Measurements from ENCODE around the gene LHFPL6.

LHFPL6 gene

DNA sequence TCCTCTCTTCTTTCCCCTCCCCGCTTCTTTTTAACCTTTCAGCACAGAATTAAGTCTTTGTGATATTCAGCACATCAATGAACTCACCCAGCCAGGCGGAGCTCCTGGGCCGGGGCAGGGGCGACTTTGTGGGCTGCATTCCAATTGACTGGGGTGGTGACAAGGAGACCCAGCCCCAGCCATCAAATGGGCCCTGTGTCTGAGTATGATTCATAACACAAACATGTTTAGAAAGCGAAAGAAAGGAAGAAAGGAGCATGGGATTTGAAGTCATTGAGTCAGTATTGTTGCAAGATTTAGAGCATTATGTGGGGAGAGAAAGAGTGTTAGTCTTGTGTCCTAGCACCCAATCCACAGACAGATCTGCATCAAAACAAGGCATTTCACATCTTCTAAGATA, 185.3 kb downstream of the LHFPL6 start:
- no peak for DNase-seq (ENCODE audit: low read depth in 2 of 3, low spot score in 2 of 3)

DNA sequence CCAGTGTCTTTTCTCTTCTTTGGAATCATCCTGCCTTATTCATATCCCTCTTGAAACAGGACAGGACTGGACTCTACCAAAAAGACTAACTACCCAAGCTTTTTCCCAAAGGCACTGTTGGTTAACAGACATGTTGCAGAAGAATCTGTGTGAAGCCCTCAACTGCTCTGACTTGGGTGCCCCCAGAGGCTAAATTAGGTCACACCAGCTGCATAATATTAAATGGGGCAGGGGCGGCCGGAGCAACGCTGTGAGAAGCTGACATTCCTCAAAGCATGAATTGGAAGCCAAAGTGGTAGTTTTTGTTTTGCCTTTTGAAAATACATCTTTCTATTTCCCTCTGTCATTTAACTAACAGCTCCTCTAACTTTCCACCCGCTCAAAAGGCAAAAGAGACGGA, 185.9 kb downstream of the LHFPL6 start:
- no peak for DNase-seq (ENCODE audit: low read depth in 2 of 3, low spot score in 2 of 3)

DNA sequence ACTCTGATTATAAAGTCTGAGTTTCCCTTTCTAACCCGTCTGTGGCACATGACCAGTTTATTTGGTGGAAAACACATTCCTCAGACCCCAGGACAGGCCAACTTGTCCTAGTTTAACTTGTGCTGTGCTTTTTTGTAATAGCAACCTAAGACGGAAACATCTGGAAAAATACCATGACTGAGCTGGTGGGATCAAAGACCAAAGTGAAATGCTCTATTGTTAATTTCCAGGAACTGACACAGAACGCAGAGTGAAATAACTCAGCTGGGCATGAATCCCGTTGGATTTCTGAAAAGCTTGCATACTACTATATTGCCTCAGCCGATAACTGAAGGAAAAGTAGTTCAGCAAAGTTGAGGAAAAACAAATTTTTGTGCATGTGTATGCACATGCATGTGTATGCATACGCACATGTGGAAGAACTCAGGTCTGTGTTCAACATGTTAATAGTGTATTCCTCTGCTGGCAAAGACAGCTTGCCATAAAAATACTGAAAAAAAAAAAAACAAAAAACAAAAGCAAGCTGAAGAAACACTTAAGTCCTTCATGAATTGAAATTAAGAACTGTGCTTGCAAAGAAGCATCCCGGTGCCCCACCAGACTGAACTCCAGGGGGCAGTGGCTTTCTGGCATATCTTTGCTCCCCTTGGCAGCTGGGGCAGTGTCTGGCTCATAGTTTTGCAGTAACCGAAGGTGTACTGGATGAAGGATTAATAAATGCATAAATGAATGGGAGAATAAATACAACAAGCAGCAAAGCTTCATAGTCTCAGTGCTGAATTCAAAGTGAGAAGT, 187.8 kb downstream of the LHFPL6 start:
- DNase-seq (ENCODE audit: low read depth in 2 of 3, low spot score in 2 of 3): no peak

DNA sequence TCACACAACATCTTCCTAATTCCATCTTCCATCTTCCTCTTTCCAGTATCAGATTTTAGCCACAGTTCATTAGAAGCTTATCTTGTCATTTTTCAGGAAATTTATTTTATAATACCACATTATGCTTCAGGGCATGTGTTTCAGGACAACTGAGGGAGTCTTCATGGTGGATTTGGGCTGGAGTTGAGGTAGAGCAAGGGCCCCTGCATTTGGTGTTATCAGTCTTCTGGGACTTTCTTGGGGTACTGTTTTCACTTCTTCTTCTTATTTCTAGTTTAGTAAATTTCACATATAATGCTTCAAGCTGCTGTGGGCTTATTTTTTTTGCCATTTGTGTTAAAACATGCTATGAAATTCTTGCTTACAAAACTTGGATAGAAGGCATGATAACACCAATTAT, 188.7 kb downstream of the LHFPL6 start:
- no peak for DNase-seq (ENCODE audit: low read depth in 2 of 3, low spot score in 2 of 3)

DNA sequence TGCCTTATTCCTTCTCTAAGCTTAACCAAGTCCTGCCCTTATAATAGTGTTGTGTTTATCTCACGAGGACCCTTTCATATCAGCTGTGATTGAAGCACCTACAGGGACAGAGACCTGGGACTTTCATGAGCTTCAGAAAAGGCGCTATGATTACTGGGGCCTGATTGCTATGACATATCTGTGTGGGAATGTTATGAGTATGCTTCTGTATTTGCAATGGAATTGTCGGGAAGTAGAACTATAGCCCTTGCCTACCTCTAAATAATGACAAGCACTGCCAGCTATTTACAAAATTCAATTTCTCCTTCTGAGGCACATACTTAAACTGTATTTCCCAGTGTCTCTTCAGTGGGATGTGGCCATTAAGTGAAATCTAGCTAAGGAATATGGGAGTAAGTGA, 191.5 kb downstream of the LHFPL6 start:
- no peak for DNase-seq (ENCODE audit: low read depth in 2 of 3, low spot score in 2 of 3)

DNA sequence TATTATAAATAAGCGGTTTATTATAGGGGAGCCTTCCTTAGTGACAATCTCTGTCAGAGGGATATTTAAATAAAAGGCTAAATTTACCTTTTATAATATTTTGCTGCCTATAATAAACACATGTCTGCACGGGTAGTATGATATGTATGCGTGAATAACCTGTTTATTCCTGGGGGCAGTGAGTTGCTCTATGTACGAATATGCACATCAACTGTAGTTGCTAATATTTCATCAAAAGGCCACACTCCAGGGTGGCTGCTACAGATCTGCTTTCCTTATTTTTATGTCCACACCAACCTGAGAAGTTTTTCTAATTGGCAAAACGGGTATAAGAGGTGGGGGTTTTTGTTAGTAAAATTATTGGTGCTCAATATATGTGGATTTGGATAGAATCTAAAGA, 192.0 kb downstream of the LHFPL6 start:
- no peak for DNase-seq (ENCODE audit: low read depth in 2 of 3, low spot score in 2 of 3)

DNA sequence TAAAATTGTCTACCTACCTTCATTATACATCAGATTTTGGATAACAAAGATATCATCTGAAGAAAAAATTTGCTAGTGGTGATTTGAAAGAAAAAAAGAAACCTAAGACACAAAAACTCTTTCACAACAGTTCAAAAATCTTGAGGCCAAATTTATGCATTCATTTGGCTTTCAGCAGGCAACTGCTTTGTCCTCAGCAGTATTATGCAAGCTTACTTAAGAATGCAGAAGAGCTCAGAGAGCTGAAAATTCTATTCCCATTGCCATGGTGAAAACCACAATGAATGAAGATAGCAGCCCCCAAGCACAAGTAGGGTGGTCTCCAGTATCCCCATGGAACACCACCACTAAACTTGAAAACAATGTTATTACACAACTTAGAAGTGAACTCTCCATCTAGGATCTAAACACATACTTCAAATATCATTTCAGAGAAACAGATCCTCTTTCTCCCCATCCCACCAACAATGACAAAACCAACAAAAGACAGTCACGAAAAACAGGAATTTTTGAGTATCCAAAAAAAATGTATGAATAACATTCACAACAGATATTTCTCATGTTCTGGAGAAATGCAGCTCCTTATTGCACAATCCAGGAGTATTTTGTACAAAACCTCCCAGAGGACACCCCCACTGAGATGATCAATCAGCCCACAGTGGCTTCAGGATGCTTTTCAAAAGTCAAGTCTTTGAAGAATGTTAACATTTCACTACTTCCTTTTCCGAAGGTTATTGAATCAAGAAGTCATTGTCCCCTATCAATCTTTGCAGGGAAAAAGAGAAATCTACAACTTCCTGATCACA, 192.7 kb downstream of the LHFPL6 start:
- DNase-seq (ENCODE audit: low read depth in 2 of 3, low spot score in 2 of 3): no peak

DNA sequence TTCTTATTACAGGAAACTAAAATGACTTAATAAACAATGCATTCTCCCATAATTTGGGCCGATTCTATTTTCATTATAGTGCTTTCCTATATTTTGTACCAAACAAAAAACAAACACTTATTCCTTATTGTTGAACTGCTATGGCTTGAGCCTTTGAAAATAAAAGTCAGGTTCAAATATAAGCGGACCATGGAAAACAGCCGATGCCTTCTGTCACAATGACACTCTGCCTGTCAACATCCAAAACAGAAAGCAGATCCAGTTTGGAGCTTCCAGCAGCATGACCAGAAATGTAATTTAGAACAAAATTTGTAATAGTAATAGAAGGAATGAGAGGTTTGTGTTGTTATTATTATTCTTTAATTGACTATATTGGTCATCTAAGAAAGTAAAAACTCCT, 194.5 kb downstream of the LHFPL6 start:
- no peak for DNase-seq (ENCODE audit: low read depth in 2 of 3, low spot score in 2 of 3)

DNA sequence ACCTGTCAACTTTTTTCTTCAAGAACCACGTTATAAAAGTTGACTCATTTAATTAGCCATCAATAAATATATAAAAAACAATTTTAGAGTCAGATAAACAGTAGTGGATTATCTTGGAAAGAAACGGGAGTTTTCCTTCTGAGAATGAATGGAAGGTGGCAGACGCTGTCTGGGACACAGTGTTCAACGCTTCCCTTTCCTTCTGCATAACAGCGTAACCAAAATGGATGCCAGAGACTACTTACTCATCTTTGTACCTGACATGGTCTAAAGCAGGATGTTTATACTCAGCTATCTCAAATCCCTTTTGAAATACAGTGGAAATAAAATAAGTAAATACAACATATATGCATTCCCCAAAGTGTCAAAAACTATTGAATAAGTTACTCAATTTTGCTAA, 195.2 kb downstream of the LHFPL6 start:
- no peak for DNase-seq (ENCODE audit: low read depth in 2 of 3, low spot score in 2 of 3)

DNA sequence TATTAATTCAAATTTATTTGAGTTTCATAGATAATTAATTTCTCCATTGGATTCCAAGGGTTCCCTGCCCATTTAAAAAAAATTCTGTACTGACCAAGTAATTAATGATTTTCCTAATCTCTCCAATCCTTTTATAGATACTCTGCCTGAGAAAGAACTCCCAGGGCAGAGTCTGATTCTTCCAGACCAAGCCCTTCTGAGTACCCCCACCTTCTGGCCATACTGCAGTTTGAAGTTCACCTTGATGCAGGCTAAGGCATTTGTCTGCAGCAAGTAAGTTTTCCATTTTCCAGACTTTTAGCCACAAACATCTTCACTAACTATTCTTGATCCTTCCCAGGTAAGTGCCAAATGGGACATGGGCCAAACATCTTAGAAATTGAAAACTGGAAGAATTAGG, 195.9 kb downstream of the LHFPL6 start:
- DNase-seq (ENCODE audit: low read depth in 2 of 3, low spot score in 2 of 3): no peak

DNA sequence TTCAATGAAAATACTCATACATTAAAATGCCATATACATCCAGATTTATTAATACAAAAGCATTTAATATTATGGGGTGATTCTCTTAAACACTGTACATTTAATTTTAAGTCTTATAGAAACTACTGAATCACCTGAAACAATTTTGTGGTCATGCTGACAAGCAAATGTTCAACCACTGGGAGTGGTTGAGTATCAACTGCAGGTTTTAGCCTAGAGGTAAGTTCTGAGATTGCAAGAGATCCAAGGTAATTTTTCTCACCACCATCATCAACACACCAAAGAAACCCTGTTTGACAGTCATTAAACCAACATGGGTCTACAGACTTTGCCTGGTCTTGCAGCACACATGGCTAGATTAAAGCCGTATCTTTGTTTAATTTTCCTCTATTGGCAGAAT, 196.3 kb downstream of the LHFPL6 start:
- DNase-seq (ENCODE audit: low read depth in 2 of 3, low spot score in 2 of 3): no peak

DNA sequence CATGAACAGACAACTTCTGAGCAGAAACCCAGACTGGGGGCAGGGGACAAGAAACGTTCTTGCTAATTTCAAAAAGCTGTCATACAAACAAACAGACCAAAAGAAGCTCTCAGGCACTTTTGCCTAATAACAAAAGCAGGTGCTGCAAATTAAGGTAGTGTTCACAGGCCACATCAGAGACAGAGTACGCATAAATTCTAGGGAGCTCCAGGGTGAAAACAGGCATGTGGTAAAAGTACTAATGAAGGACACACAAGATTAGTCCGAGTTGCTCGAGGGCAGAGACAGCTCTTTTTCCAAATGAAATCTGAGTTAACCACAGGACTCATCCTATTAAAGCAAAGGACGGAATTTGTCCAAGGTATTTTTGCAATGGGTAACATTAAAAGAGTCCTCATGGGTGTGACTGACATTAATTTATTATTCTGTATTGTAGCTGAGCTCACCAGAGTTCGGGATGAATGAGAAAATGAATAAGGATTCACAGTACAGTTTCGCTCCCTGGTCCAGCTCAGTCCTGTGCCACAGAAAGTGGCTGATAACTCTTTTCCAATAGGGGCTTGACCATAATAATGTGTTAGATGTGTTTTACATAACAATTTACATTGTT, 197.3 kb downstream of the LHFPL6 start:
- no peak for DNase-seq (ENCODE audit: low read depth in 2 of 3, low spot score in 2 of 3)

DNA sequence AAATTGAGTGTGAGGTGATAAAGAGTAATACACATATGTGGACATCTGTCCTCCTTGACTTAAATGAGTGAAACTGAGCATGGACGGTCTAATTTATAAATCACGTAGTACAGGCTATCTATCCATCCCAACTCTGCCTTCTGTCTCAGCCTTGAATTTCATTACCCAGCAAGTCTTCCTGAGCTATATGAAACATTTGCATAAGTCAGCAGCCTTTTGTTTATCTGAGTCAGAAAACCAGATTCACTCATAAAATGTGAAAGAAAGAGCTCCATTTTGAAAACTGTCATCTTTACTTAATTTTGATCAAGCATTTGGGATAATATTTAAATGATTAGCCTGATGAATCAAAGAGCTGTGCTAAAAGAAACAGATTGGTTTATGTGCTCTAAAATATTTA, 197.9 kb downstream of the LHFPL6 start:
- no peak for DNase-seq (ENCODE audit: low read depth in 2 of 3, low spot score in 2 of 3)

DNA sequence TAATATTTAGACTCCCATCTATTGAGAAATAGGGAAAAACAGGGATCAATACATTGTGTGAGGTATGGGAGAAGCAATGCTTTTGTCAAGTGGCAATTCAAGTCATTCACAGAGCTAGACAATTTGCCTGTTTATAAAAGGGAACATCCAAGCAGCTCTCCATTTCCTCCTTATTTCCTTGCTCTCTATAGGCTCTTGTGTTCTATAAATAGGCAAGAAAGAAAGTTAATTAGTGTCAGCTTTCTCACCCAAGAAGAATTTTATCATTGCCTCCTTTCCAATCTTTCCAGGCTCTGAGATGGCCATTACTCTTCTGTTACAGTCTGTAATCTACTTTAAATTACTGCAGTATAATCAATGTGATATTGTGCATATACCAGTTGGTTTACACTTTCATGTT, 199.9 kb downstream of the LHFPL6 start:
- no peak for DNase-seq (ENCODE audit: low read depth in 2 of 3, low spot score in 2 of 3)

DNA sequence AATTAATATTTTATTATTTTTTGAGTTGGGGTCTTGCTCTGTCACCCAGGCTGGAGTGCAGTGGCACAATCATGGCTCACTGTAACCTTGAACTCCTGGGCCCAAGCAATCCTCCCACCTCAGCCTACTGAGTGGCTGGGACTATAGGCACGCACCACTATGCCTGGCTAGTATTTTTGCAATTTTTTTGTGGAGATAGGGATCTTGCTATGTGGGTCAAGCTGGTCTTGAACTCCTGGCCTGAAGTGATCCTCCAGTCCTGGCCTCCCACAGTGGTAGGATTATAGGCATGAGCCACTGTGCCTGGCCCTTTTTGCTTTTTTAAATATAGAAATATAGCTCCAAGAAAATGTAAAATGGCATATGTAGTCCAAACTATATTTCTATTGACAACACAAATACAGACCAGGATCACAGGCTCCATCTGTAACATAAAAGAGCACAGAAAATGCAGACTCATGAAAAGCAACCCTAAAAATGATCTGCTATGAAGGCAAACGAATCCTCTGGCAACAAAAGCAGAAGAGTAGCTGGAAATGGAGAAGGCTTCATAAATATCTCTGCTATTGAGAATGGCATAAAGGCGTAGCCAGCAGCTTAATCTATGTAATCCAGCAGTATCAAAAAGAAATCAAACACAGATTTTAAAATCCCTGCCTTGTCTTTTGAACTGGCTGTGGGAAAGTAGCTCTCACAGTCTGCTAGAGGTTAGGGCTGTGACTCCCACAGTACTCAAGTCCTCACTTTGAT, 200.6 kb downstream of the LHFPL6 start:
- no peak for DNase-seq (ENCODE audit: low read depth in 2 of 3, low spot score in 2 of 3)

DNA sequence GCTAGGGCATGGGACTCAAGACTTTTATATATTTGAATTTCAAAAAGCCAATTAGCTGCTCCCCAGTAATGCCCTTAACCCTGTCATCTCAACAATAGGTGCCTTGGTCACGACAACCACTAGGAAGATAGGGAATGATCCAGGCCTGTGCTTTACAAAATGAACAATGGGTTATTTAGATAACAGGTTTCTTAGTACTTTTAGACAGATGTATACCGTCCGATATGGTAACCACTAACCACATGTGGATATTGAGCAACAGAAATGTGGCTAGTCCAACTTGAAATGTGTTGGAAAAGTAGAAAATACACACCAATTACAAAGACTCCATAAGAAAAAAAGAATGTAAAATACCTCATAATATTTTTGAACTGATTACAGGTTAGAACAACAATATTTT, 201.2 kb downstream of the LHFPL6 start:
- DNase-seq (ENCODE audit: low read depth in 2 of 3, low spot score in 2 of 3): no peak

DNA sequence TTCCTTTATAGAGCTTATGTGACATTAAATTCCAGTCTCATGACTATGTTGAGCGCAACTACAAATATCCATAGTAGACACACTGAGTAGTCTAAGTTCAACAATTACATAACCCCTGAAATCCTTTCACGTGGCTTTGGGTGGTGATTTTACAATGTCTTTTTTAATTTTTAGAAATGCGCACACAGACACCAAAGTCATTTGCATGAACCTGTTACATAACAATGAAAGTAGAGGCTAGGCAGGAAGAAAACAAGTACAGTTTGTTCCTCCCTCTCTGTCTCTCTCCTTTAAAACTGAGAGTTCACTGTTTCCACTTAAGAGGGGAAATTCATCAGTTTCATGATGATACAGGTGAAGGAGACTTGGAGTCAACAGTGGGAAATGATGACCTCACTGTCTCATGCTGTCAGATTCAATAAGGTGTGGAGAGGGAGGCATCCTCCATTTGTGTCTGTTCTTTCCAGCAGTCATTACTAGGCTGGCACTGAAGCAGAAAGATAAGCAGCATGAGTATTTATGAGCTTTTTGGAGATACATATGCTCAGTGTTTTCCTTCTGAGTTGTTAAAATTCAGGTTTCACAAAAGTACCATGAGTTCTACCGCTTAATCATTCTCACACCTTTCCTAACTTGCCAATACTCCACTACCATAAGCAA, 201.8 kb downstream of the LHFPL6 start:
- DNase-seq (ENCODE audit: low read depth in 2 of 3, low spot score in 2 of 3): no peak

DNA sequence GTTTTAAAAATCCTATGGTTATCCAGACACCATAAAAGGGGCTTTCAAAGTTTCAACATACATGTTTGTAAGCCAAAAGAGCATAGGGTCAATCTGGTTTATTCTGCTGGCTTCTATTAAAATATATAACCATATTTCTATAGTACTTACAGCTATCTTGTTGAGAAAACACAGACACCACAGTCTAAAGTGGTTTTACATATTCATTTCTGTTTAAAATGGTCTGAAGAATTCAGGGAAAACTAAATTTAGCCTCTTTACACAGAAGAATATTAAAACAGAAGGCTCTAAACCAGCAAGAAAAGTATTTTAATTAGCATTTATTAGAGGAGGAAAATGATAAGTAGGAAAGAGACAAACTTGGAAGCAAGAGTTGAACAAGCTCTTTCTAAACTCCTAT, 203.9 kb downstream of the LHFPL6 start:
- no peak for DNase-seq (ENCODE audit: low read depth in 2 of 3, low spot score in 2 of 3)

DNA sequence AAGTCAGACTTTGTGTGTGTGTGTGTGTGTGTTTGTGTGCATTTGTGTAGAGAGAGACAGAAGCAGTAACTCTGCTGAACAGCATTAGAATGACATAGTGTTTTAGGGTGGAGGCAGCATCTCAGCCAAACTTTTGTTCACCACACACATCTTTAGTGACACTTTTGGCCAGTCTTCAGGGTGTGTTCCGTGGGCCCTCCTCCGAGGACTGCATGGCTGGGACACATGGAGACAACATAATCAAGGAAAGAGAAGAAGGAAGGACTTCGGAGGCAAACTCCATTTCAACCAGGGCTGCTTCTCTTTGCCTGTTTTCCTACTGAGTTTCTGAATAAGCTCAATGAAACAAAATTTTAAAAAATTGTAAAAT, 205.1 kb downstream of the LHFPL6 start:
- DNase-seq (ENCODE audit: low read depth in 2 of 3, low spot score in 2 of 3): no peak

DNA sequence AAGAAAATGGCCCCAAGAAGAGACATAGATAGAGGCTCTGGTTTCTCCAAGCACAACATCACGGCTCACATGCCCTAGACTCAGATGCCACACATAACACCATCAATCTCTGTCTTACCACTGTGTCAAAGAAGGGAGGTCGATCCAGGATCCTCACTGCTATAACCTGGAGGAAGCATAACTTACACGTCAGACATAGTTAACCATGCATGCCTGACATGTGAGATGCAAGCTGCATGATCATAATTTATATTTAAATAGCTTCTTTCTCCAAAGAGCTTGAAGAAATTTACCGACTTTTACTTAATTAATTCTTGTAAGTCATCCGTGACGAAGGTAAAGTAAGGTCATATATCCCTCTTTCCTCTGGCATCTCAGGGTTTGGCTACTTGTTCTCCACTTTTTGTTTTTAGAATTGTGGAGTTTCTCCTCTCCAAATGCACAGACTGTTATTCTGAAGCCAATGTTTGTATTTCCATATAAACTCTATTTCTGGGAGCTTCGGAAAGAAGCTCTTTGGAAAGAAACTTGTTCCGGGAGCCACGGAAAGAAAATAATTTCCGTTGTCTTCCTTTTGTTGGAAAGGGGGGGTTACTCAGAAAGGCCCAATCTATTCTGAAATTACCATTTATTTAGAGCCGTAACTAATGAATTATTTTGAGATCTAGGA, 205.6 kb downstream of the LHFPL6 start:
- DNase-seq (ENCODE audit: low read depth in 2 of 3, low spot score in 2 of 3): no peak
